Esophagus squamous epithelium (tissue), 5 donors: ENCODE data around the gene PGLYRP1. TPM values are rescaled to one million over a fixed set of nuclear protein-coding genes. Genes with fewer than 3 reads are reported as not detected.
A peak's percentile ranks its signal among the peaks of the same experiment; 100 is the strongest.

Experiments used
- DNase-seq: peaks from one replicate; lab custom pipeline; 2025; lab: John Stamatoyannopoulos, UW
- H3K27ac ChIP-seq, 4 donors: fragments of 200-600 bp; sonication (generic); one replicate each; pipeline ENCODE4 v1.5.1; 2016 to 2019; ENCODE audit warnings: mild to moderate bottlenecking in 1 of 4
- H3K27me3 ChIP-seq, 4 donors: fragments of 200-600 bp; sonication (generic); 1 replicate in 3 of 4; 2 replicates in 1 of 4; pipeline versions ENCODE4 v1.5.1 to v1.6.0; 2017 to 2021; ENCODE audit warnings: antibody characterized with exemption in 1 of 4
- H3K36me3 ChIP-seq, 3 donors: fragments of 200-600 bp; sonication (generic); one replicate each; pipeline ENCODE4 v1.5.1; 2016 to 2019
- H3K4me1 ChIP-seq, 3 donors: fragments of 200-600 bp; sonication (generic); one replicate each; pipeline ENCODE4 v1.5.1; 2017 to 2019
- H3K4me3 ChIP-seq, 4 donors: fragments of 200-600 bp; sonication (generic); 1 replicate in 3 of 4; 2 replicates in 1 of 4; pipeline ENCODE4 v1.5.1; 2016 to 2019; ENCODE audit warnings: mild to moderate bottlenecking in 2 of 4, moderate library complexity in 1 of 4
- H3K9me3 ChIP-seq, 3 donors: fragments of 200-600 bp; sonication (generic); one replicate each; pipeline ENCODE4 v1.5.1; 2016 to 2019
- POLR2A ChIP-seq, 4 donors: fragments of 450-650 bp; IDR thresholded peaks; one replicate each; pipeline ENCODE4 v1.6.1; 2017; ENCODE audit warnings: antibody characterized with exemption in 4 of 4, mild to moderate bottlenecking in 4 of 4, moderate library complexity in 3 of 4
- WGBS, 2 donors: methylation state at CpG; one replicate each; pipeline ENCODE4 v1.1.5; 2018; 5-methylcytosine and 5-hydroxymethylcytosine counted together
- intact Hi-C: fragments of 100-400 bp; cut with DNase I; formaldehyde crosslinking; loops from one replicate; pipeline ENCODE4 v1.15.0; 2022
- total RNA-seq, 4 donors: library from RNA; depleted of rRNA; stranded (reverse); fragments of >200 nt; gene quantifications; one replicate each; pipeline ENCODE4 v1.1.0, GENCODE V29; 2016
- TF ChIP-seq, protein P1 (sequence below), 6 experiments: fragments of 450-650 bp in 4 of 6; fragments of 200-600 bp in 2 of 6; sonication (generic) in 2 of 6; IDR thresholded peaks; one replicate each; pipeline ENCODE4 v1.5.1; 2016 to 2019; ENCODE audit warnings: antibody characterized with exemption in 6 of 6, mild to moderate bottlenecking in 4 of 6, moderate library complexity in 4 of 6
- donor health status: DM: yes; HTN: yes; CAD: no.

Gene PGLYRP1
- total RNA-seq, 4 donors from 2014 or later, result not detected

DNA sequence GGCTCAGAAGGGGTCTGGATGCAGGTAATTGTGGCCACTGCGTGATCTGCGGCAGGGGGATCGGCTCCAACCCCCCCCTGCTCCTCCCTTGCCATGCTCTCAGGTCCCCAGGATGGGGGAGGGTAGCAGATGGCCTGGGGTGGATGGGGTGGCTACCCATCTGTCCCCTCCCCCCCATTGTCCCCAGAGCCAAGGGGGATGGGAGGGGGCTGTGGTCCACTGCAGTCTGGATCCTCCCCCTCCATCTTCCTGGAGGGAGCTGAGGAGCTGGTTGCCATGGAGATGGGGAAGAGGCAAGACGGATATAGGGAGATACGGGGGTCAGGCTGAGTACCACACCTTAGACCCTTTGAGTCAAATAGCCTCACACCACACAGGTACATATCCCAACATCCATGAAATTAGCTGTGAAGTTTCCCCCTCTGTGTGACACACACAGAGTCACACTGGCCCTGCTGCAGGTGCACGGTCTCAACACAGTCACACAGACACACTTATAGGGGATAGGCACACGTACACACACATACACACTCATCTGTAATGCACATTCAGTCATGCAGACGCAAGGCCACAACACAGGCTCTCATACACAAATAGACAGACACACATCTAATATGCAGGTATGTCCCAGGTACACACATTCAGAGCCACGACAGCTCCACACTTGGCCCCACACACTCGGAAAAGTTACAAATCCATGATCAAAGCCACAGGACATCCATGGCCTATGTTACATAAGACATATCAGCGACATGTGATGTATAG is 47.4 kb downstream of the PGLYRP1 start:
- intact Hi-C loops, result no loop called here
- Histone ChIP-seq H3K27ac (no peak overlapping the region), H3K36me3 (no peaks in the 10 kb centered on the region), H3K9me3 (no peaks in the 10 kb centered on the region), H3K4me3 (no peak overlapping the region), H3K4me1 (peaks cover 0 to 28% (median 4%) of the 10 kb centered on the region in 3 donors), H3K27me3 (peaks cover 0 to 81% (median 7%) of the 10 kb centered on the region in 4 donors)
- TF ChIP-seq, protein P1, sequence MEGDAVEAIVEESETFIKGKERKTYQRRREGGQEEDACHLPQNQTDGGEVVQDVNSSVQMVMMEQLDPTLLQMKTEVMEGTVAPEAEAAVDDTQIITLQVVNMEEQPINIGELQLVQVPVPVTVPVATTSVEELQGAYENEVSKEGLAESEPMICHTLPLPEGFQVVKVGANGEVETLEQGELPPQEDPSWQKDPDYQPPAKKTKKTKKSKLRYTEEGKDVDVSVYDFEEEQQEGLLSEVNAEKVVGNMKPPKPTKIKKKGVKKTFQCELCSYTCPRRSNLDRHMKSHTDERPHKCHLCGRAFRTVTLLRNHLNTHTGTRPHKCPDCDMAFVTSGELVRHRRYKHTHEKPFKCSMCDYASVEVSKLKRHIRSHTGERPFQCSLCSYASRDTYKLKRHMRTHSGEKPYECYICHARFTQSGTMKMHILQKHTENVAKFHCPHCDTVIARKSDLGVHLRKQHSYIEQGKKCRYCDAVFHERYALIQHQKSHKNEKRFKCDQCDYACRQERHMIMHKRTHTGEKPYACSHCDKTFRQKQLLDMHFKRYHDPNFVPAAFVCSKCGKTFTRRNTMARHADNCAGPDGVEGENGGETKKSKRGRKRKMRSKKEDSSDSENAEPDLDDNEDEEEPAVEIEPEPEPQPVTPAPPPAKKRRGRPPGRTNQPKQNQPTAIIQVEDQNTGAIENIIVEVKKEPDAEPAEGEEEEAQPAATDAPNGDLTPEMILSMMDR (IDR thresholded peaks at IDR 0.05), result no peak
- no peak for TF ChIP-seq POLR2A (IDR thresholded peaks at IDR 0.05)
- DNase-seq, result no peak
- 65 to 67% methylated on average over 8 to 10 of the region's 11 CpGs for WGBS, 2 donors

DNA sequence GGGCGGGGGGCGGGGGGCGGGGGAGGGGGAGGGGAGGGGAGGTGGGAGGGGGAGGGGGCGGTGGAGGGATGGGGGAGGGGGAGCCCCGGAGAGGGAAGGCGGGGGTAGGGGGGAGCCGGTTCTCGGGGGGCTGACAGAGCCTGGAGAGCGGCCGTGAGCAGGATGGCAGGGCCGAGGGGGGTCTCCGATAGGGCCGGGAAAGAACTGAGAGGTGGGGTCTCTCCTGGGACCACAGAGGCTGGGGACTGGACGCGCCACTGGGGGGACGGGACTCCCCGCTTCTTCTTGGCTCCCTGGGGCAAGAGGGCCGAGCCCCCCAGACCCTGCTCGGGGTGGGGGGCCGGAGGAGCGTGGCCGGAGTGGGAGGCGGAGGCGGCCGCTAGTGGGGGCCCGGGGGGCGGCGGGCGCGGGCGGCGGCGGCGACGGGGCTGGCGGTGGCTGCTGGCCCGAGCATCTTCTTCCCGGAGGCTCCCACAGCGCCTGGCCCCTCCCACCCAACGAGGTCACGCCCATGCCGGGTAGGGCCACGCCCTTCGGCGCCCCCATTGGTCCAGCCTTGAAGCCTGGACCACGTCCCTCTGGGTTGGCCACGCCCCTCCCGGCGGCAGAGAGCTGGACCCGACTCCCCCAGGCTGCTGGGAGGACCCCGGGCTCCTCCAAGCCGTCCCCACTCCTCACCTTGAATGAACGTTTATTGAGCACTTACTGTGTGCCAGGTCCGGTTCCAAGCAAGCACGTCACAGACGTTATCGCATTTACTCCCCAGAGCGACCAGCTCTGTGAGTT is 49.1 kb downstream of the PGLYRP1 start, which contains the start of gene NOVA2:
Gene NOVA2, minus strand, starts transcription at position 313 of the 786 bp plus-strand sequence. CDS start 514 bp downstream, outside the sequence.
- Histone ChIP-seq H3K9me3 (no peaks in the 10 kb centered on the region), H3K27me3 (peaks cover 0 to 94% (median 7%) of the 10 kb centered on the region in 4 donors), H3K4me1 (peaks cover 0 to 28% (median 4%) of the 10 kb centered on the region in 3 donors), H3K36me3 (no peaks in the 10 kb centered on the region), H3K27ac (peak within 1 kb of the TSS; percentile 34 to 75 (median 62)), H3K4me3 (peak within 1 kb of the TSS; percentile 15 to 64 (median 41))
- intact Hi-C loops, result no loop called here
- DNase-seq, result no peak
- WGBS, 2 donors, result 8 to 17% methylated on average over 6 to 7 of the region's 58 CpGs
- TF ChIP-seq POLR2A (IDR thresholded peaks at IDR 0.05), result peak in 1 of 4 donors; percentile 12
- TF ChIP-seq, protein P1 (IDR thresholded peaks at IDR 0.05), result no peak

- intact Hi-C loops, result no loop called here
Observed at GRCh38 chr19:45972947-45973540, 49.8 kb downstream of the PGLYRP1 start.

DNA sequence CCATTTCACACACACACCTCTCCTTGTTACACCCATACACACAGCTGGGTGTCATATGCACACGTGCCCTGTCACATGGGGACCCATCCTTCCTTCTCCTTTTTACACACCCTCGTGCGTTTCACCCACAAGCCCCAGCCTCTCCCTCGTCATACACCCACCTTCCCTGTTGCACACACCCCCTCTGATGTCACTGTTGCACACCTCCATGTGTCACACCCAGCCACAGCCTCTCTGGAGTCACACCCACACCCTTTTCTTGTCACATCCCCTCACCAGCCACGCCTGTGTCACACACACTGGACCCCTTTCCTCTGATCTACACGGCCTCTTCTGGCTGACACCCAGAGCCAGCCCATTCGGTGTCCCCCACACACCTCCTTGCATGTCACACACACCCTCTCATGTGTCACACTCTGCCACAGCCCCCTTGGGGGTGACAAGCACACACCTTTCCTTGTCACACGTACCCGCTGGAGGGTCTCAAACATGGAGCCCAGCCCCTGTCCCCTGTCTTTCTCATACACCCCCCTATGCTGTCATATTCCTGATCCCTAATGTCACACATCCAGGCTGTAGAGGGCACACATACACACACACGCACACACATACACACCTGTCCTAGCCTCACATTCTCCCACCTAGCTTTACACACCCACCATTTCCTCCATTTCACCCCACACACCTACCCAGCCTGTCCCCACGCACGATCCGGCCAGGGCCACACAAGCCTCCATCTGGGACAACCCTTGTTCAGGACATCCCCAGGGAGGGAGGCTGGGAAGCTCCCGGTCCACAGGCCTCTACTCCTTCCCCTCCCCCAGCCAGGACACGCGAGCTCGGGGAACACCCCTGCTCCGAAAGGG is 50.5 kb downstream of the PGLYRP1 start:
- TF ChIP-seq POLR2A (IDR thresholded peaks at IDR 0.05), result no peak
- TF ChIP-seq, protein P1 (IDR thresholded peaks at IDR 0.05), result no peak
- H3K4me3 ChIP-seq, result peak overlapping the region; percentile 11 to 64 (median 41)
- intact Hi-C loops, result no loop called here
- 12 to 23% methylated on average over 13 to 14 of the region's 18 CpGs for WGBS, 2 donors
- peaks cover 0 to 93% (median 7%) of the 10 kb centered on the region in 4 donors for H3K27me3 ChIP-seq
- H3K4me1 ChIP-seq, result peaks cover 0 to 28% (median 4%) of the 10 kb centered on the region in 3 donors
- no peaks in the 10 kb centered on the region for H3K9me3 ChIP-seq
- peak overlapping the region in 3 of 4 donors; percentile 35 to 75 (median 64) for H3K27ac ChIP-seq
- H3K36me3 ChIP-seq, result no peaks in the 10 kb centered on the region
- DNase-seq, result no peak

More at GRCh38 chr19:45972947-45973540, 49.8 kb downstream of the PGLYRP1 start:
- Histone ChIP-seq H3K27ac (peak overlapping the region; percentile 34 to 75 (median 50)), H3K27me3 (peaks cover 0 to 93% (median 7%) of the 10 kb centered on the region in 4 donors), H3K4me1 (peaks cover 0 to 28% (median 4%) of the 10 kb centered on the region in 3 donors), H3K4me3 (peak overlapping the region; percentile 11 to 64 (median 41)), H3K9me3 (no peaks in the 10 kb centered on the region), H3K36me3 (no peaks in the 10 kb centered on the region)
- no peak for DNase-seq
- TF ChIP-seq, protein P1 (IDR thresholded peaks at IDR 0.05), result no peak
- TF ChIP-seq POLR2A (IDR thresholded peaks at IDR 0.05), result no peak
- WGBS, 2 donors, result no CpG with 5 or more reads among the region's 54 CpGs
